H4 (cell line): ENCODE results near the gene COPB2. TPM values are rescaled to one million over a fixed set of nuclear protein-coding genes. Genes with fewer than 3 reads are reported as not detected.
"Not testable (repeated sequence)": the region's sequence is repeated elsewhere in the genome, so short reads cannot be mapped to it uniquely, and the experiment has no call there.

Experiments used
- DNase-seq: peaks from one replicate; pipeline ENCODE4 v3.0.0-alpha.2; 2015; ENCODE audit warnings: low spot score
- total RNA-seq: library from RNA; depleted of rRNA; stranded (reverse); fragments of >200 nt; shearing (Covaris generic); gene quantifications from 2 replicates; pipeline ENCODE4 v1.2.3, GENCODE V29; 2014

The COPB2 gene
- total RNA-seq, 1 experiment from 2014 or later: 246 TPM

- DNase-seq: no peak
Observed at GRCh38 chr3:139378587-139379241, 10.7 kb downstream of the COPB2 start.

DNA sequence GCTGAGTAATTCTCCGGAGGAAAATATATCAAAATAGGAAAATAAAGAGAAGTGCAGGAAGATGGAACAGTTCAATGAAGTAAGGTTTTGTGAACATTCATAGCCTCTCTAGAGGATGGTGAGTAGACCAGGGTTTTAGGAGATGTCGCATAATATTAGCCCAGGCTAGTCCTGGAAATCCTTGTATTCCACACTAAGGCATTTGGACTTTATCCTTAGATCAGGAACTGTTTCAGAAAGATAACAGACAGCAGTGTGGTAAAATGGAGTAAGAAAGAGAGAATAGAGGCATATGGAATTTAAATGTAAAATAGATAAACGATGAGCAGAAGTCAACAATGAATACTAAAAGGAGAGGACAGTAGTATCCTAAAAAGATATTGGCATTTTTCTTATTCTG, 12.1 kb downstream of the COPB2 start:
- DNase-seq: no peak

- no peak for DNase-seq
Observed at GRCh38 chr3:139374099-139374498, 15.3 kb downstream of the COPB2 start.

- no peak for DNase-seq
Observed at GRCh38 chr3:139364549-139364948, 24.9 kb downstream of the COPB2 start.

DNA sequence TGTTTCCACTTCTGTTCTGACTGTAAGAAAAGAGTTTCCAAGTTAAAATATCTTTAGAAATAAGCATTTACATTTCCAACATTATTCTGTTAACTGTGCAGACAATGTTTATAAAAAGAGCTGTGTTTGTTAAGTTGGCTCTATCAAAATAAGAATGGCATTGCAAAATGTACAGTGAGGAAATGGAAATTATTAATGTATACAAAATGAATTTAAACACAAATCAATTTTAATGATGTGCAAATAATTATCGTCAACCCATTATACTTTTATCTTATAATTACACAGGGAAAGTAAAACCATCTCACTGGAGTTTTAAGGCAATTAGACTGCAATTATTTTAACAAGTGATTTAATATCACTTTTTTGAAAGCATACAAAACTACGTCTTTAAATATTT, 28.2 kb downstream of the COPB2 start:
- no peak for DNase-seq

DNA sequence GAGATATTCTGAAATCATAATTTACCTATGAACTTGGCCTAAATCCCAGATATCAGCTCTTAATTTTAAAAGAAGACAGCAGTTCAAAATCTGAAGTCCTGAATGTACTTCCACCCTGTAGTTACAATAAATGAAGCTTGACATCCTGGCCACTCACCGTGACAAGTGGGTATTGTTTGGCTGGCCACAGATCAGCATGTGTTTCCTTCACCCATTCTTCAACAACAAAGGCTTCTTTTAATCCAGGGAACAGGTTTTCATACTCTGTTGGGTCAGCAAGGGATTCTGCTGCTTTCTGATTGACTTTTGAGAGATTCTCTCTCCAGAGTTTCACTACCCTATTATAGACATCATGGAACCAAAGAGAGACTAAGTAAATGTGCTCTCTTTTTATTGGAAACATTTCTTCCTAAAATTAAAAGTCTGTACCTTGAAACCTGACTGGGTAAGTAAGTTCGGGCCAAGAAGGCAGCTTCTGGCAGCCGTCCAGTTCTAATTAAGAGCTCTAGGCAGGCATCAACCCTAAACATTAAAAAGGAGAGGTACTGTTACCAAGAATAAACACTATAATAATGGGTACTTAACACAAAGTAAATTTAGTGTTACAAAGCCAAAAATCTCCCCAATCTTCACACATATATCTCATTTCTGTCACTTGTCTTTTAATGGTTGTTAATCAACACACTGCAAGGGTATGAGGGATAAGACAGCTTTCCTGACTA, 30.4 kb downstream of the COPB2 start:
- no peak for DNase-seq

DNA sequence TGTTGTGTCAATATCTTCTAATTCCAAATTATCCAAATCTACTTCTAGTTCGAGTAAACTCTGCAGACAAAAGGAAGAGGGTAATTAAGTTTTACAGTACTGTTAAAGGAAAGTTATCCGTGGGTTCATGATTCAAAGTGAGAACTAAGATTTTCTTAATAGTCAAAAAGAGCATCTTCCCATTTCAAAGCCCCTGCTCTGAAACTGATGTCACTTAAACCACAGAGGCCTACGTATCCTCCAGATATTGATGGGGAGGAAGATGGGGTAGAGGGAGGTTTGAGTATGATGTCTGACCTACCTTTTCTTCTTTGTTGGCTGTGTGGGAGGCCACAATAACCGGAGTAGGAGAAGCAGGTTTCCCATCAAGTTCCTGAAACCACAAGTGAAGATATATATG, 31.5 kb downstream of the COPB2 start:
- DNase-seq: no peak

DNA sequence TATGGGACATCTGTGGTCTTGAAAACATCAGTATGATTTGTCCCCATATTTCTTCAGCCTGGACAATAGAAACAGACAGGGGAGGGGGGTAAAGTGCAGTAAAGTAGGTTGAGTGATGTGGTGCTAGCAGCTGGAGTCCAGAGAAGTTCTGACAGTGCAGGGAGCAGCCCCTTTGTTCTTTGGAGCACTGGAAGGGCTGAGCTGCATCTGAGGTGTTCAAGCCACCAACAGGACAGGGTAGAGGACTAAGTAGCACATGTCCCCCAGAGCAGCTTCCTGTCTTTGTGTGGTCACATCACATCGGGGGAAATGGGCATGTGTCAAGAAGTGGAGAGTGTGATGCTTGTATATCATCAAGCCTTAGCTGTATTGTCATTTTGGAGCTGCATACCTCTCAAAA, 33.6 kb downstream of the COPB2 start:
- no peak for DNase-seq

- no peak for DNase-seq
Observed at GRCh38 chr3:139355476-139355875, 34.0 kb downstream of the COPB2 start.

- no peak for DNase-seq
Observed at GRCh38 chr3:139354661-139355060, 34.8 kb downstream of the COPB2 start.

- peak; percentile 84 for DNase-seq
Observed at GRCh38 chr3:139353920-139354556, 35.4 kb downstream of the COPB2 start.

DNA sequence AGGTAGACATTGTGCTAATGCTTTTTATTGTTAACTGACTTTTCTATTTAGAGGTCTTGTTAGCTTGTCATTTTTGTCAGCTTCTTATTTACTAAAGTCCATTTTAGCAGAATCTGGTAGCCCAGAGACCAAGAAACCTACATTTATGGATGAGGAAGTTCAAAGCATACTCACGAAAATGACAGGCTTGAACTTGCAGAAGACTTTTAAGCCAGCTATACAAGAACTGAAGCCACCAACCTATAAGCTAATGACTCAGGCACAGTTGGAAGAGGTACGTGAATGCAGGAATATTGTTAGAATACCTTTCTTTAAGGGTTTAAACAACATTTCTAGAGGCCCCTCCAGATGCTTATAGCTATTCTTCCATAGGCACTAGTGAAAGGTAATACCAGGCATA, 42.7 kb downstream of the COPB2 start:
- DNase-seq: no peak

DNA sequence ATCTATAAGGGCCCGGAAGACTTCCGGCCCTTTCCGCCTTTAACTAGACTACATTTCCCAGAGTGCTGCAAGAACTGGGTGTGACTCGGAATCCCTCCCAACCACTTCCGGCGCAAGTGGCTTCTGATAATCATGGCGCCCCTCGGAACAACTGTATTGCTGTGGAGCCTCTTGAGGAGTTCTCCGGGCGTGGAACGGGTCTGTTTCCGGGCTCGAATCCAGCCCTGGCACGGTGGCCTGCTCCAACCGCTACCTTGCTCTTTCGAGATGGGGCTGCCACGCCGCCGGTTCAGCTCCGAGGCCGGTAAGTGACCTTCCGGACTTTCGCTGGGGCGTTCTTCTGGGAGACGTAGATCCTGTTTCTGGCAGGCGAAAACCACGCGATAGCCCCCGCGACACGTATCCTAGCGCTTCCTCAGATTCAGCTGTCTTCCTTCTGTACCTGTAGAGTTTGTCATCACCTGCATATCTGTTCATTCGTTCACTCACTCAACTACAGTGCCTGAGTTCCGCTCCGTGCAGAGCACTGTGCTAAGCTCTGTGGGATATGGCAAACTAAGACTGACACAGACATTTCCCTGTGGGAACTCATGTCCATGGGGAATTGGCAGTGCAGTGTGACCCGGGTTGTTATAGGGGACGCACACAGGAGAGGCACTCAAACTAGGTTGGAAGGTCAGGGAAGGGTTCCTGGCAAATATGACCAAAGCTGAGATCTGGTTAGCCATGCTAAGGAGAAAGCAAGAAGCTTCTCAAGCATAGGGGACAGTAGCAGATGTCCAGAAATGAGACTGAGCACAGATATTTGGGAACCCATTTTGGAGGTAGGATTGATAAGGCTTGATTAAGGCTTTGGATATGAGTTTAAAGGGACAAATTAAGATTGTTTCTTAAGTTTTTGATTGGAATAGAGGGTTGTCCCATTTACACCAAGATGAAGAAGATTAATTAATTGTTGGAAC, 45.3 kb downstream of the COPB2 start, which contains the start of gene MRPS22:
Gene MRPS22 (plus strand): TSS at position 126 of the 962 bp plus-strand sequence. CDS start 7 bp downstream, at position 133.
- DNase-seq: peak; percentile 94

- DNase-seq: no peak
Observed at GRCh38 chr3:139342054-139342453, 47.4 kb downstream of the COPB2 start.

- DNase-seq: no peak
Observed at GRCh38 chr3:139340784-139341183, 48.7 kb downstream of the COPB2 start.

- no peak for DNase-seq
Observed at GRCh38 chr3:139339219-139339906, 50.1 kb downstream of the COPB2 start.

DNA sequence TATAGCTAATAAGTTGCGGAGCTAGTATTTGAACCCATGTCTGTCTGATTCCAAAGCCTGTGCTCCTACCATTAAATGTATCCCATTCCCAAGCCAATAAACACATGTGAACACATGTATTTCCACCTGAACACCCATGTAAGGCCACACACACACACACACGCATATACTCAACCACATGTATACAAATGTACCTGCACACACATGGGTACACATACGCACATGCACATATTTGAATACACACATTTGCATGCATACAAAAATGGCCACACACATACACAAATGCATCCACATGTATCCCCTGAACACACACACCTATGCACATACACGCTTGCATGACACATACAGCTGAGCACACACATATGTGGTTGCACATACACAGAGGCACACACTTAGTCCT, 51.0 kb downstream of the COPB2 start:
- DNase-seq: no peak

DNA sequence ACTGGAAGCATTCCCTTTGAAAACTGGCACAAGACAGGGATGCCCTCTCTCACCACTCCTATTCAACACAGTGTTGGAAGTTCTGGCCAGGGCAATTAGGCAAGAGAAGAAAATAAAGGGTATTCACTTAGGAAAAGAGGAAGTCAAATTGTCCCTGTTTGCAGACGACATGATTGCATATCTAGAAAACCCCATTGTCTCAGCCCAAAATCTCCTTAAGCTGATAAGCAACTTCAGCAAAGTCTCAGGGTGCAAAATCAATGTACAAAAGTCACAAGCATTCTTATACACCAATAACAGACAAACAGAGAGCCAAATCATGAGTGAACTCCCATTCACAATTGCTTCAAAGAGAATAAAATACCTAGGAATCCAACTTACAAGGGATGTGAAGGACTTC, 54.8 kb downstream of the COPB2 start:
- DNase-seq: not testable (repeated sequence)

- DNase-seq: no peak
Observed at GRCh38 chr3:139332092-139332491, 57.4 kb downstream of the COPB2 start.

GRCh38 chr3:139329364-139329850, 60.0 kb downstream of the COPB2 start:
- peak; percentile 88 for DNase-seq

- DNase-seq: no peak
Observed at GRCh38 chr3:139328356-139328755, 61.1 kb downstream of the COPB2 start.
